Stimulated activated CD8-positive, alpha-beta memory T cell treated with anti-CD3 and anti-CD28 coated beads, Interleukin-12 subunit alpha, Interleukin-12 subunit beta, amount 100 ng/mL, for 1 hour (primary cell): ENCODE data around the gene DRC3.

Experiments used
- DNase-seq: peaks from one replicate; pipeline ENCODE4 v3.0.0-alpha.2; 2020; ENCODE audit warnings: low read depth

Gene DRC3

DNA sequence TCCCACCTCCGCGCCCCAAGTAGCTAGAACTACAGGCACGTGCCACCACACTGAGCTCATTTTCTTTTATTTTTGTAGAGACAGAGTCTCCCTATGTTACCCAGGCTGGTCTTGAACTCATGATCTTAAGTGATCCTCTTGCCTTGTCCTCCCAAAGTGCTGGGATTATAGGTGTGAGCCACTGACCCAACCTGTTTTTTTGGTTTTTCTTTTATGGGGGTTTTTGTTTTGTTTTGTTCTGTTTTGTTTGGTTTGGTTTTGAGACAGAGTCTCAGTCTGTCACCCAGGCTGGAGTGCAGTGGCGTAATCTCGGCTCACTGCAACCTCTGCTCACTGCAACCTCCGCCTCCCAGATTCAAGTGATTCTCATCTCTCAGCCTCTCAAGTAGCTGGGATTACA lies 82.9 kb downstream of the DRC3 start:
- no peak for DNase-seq

DNA sequence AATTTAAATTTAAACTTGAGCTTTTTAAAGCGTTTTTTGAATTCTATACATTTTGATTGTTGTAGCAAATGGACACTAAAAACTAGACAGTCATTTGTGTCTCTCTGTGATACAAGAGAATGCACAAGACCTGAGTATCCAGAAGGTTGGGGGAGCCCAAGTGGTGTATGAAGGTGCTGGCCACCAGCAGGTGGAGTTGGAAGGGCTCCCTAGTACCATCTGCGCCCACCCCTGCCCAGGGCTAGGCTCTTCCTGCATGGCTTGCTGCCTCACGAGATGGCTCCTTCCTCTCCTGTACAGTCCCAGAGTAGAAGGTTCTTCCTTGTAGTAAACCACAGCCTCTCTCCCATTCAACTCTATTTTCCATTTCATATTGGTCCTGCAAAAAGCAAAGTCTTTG lies 83.6 kb downstream of the DRC3 start:
- DNase-seq: no peak

DNA sequence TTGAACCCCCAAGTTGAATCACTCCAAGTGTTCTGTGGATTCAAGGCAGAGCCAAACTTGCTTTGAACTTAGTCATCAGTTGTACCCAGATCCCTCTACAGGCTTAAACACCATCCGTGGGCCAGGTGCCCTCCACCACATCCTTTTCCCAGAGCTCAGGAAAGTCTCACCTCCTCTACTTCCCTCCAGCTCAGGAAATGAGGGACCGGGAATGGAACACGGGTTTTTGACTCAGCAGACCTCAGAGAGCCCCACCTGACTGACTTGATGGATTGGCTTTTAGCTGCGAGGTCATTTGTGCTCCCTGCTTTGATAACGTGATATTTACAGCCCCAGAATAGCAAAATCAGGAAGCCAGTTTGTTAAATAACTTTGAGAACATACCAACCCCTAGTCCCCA lies 86.6 kb downstream of the DRC3 start:
- DNase-seq: no peak

DNA sequence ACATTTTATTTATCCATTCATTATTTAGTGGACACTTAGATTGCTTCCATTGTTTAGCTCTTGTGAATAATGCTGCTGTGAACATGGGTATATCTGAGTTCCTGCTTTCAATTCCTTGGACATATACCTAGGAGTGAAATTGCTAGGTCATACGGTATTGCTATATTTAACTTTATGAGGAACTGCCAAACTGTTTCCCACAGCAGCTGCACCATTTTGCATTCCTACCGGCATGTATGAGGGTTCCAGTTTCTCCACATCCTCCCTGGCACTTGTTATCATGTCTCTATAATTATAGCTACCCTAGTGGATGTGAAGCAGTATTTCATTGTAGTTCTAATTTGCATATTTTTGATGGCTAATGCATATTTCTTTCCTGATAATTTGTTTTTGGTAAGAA lies 91.4 kb downstream of the DRC3 start:
- no peak for DNase-seq

DNA sequence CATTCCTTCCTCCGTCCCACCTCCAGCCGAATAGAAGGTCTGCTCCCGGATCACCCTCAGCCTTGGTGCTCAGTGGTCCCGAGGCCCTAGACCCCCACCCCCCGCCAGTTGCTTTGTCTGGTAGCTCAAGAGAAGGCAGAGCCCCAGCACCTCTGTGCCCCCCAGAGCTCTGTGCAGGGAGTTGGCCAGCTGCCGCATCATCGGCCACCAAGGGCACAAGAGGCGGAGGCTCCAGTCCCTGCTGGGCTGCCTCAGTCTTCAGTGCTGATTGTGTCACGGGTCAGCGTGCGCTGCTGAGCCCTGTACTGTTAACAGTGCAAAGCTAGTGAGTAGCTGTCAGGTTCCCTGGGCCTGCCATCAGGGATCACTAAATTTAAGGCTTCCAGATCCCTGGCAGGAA lies 92.9 kb downstream of the DRC3 start:
- DNase-seq: no peak
